ENCODE data around the gene CRYBB3. TPM values are rescaled to one million over a fixed set of nuclear protein-coding genes. Genes with fewer than 3 reads are reported as not detected.

Gene CRYBB3
- total and polyA plus RNA-seq, 2 of the 4 experiments (the other 2 are of a cell fraction): not detected

- no peak for TF ChIP-seq RCOR1 (IDR thresholded peaks at IDR 0.05; ENCODE audit: insufficient replicate concordance, low read length)
- H3K79me1 ChIP-seq (ENCODE audit: low read depth in 1 of 2, low read length in 2 of 2): no peaks in the 10 kb centered on the region
- H2AFZ ChIP-seq (replicated peaks; ENCODE audit: low read length, poor library complexity): no peak overlapping the region
- H3K4ac ChIP-seq (ENCODE audit: low read depth, low read length): no peak overlapping the region
- no peak overlapping the region for H2AK9ac ChIP-seq (replicated peaks; ENCODE audit: low read depth, low read length, poor library complexity)
- ChIA-PET POLR2A (ENCODE audit: unreplicated experiment) (no interaction called here), CTCF (no interaction called here)
- BruUV-seq (replicated peaks): no TSS peak
- no peak overlapping the region for H2BK120ac ChIP-seq (ENCODE audit: low read depth, low read length)
- H2AK5ac ChIP-seq (ENCODE audit: low read depth, low read length): no peak overlapping the region
- no peak overlapping the region for H3K9ac ChIP-seq (ENCODE audit: low read depth, low read length)
- no peaks in the 10 kb centered on the region for H3K4me1 ChIP-seq (ENCODE audit: control insufficient read depth, insufficient read depth, low read length)
- H3K23ac ChIP-seq (ENCODE audit: low read depth, low read length): no peak overlapping the region
- no peak overlapping the region for H4K5ac ChIP-seq (ENCODE audit: low read depth, low read length)
- no peak overlapping the region for H3K4me3 ChIP-seq (ENCODE audit: insufficient read depth, low read depth, low read length)
- H2BK20ac ChIP-seq (ENCODE audit: low read depth, low read length): no peak overlapping the region
- H3K9me3 ChIP-seq (ENCODE audit: control insufficient read depth, insufficient read depth, low read length): peaks cover 1% of the 10 kb centered on the region; the same call in 1 of the 2 replicates
- H2BK5ac ChIP-seq (ENCODE audit: low read depth, low read length, poor library complexity, severe bottlenecking): no peak overlapping the region
- H3K14ac ChIP-seq (replicated peaks; ENCODE audit: low read depth, low read length): no peak overlapping the region
- dilution Hi-C loops (cut with HindIII; ENCODE audit: low sequenced_read_pairs, unreplicated experiment) (no loop called here), intact Hi-C loops (cut with micrococcal nuclease) (no loop called here), in situ Hi-C loops (cut with MboI; ENCODE audit: low sequenced_read_pairs) (no loop called here)
- H3K27me3 ChIP-seq (ENCODE audit: control insufficient read depth, insufficient read depth, low read length): no peaks in the 10 kb centered on the region; the same call in 1 of the 2 replicates
- WGBS, 2 experiments (ENCODE audit: extremely low coverage in 2 of 2, insufficient read length in 1 of 2): 53% methylated on average over 6 of the region's 13 CpGs; no CpG with 5 or more reads in 1 of the 2 experiments
- ATAC-seq (ENCODE audit: low read depth): no peak
- DNase-seq: no peak
- H3K36me3 ChIP-seq (ENCODE audit: control insufficient read depth, insufficient read depth, low read length): no peaks in the 10 kb centered on the region
- no peak overlapping the region for H4K8ac ChIP-seq (ENCODE audit: low read depth in 2 of 2, low read length in 2 of 2)
- H3K18ac ChIP-seq (ENCODE audit: low read depth, low read length): no peak overlapping the region
- no peaks in the 10 kb centered on the region for H4K20me1 ChIP-seq (ENCODE audit: insufficient read depth, low read length)
- no peak overlapping the region for H3K27ac ChIP-seq (ENCODE audit: insufficient read depth, low read length)
- no peak overlapping the region for H3K4me2 ChIP-seq (ENCODE audit: low read depth, low read length)
- H4K91ac ChIP-seq (ENCODE audit: insufficient read depth, low read depth, low read length): no peak overlapping the region
- no peak overlapping the region for H3K56ac ChIP-seq (ENCODE audit: extremely low read depth, insufficient read depth, low read length)
- no peak overlapping the region for H2BK15ac ChIP-seq (ENCODE audit: low read depth, low read length)
- no peaks in the 10 kb centered on the region for H3K9me1 ChIP-seq (ENCODE audit: insufficient read depth, low read length)
Measured at GRCh38 chr22:25174156-25174887, 25.3 kb upstream of the CRYBB3 start.
